HCT116 (cell line): ENCODE measurements around the gene VIT. TPM values are rescaled to one million over a fixed set of nuclear protein-coding genes. Genes with fewer than 3 reads are reported as not detected.

Experiments
- ATAC-seq: fragments of 200-7000 bp; cut with Tn5 transposase; 2 replicates; pipeline ENCODE4 v1.9.1; 2020; ENCODE audit warnings: mild to moderate bottlenecking, moderate library complexity
- BruUV-seq: library from RNA; stranded (reverse); fragments of 400-500 nt; replicated peaks from 2 replicates; lab custom pipeline; 2021; lab: Mats Ljungman, UMichigan
- CTCF ChIA-PET: fragments of 300-600 bp; sonication (Branson Sonifier 250); formaldehyde crosslinking; loops from one replicate; lab custom pipeline; 2021; ENCODE audit warnings: antibody characterized with exemption; lab: Charles Lee
- POLR2A ChIA-PET: fragments of 300-600, 350-600 bp; sonication (Branson Sonifier 250); formaldehyde crosslinking; loops from one replicate; lab custom pipeline; 2021; ENCODE audit warnings: antibody characterized with exemption; lab: Charles Lee
- RAD21 ChIA-PET, 2 experiments: fragments of 300-600 bp; sonication (Branson Sonifier 250); formaldehyde crosslinking; loops; one replicate each; lab custom pipeline; 2023; ENCODE audit warnings: low total read pairs in 2 of 2; ENCODE audit not compliant: uncharacterized antibody in 2 of 2, unreplicated experiment in 2 of 2, low non-redundant PET in 1 of 2; lab: Charles Lee
- DNase-seq: peaks from one replicate; pipeline ENCODE4 v3.0.0-alpha.2; 2010; ENCODE audit warnings: low read depth, low spot score
- H2AFZ ChIP-seq: fragments of 200-600 bp; shearing (Covaris generic), sonication (generic); 2 replicates; pipeline ENCODE4 v1.6.1; 2017; ENCODE audit warnings: low read depth, mixed run types, mixed read lengths, antibody characterized with exemption, low read length; ENCODE audit not compliant: poor library complexity, severe bottlenecking
- H3K27ac ChIP-seq: 2 replicates; pipeline ENCODE4 v1.5.1; 2012; ENCODE audit warnings: low read depth, low read length
- H3K27me3 ChIP-seq: fragments of 200-600 bp; sonication (generic); 2 replicates; pipeline ENCODE4 v1.6.1; 2016; ENCODE audit warnings: mixed run types, low read length, mixed read lengths; ENCODE audit not compliant: insufficient read depth
- H3K36me3 ChIP-seq, 2 experiments: fragments of 200-500 bp in 1 of 2; fragments of 200-600 bp in 1 of 2; sonication (Bioruptor generic) in 1 of 2; sonication (generic) in 1 of 2; 2 replicates each; pipeline versions ENCODE4 v1.5.1 to v1.6.1; 2014 to 2016; ENCODE audit warnings: low read length in 2 of 2, inconsistent platforms in 1 of 2, mixed read lengths in 1 of 2, mixed run types in 1 of 2; ENCODE audit not compliant: insufficient read depth in 2 of 2, control insufficient read depth in 1 of 2
- H3K4me1 ChIP-seq, 2 experiments: fragments of 200-600 bp in 1 of 2; sonication (generic) in 1 of 2; 2 replicates each; pipeline versions ENCODE4 v1.5.1 to v1.6.1; 2012 to 2017; ENCODE audit warnings: low read length in 2 of 2, inconsistent platforms in 1 of 2, mild to moderate bottlenecking in 1 of 2, mixed read lengths in 1 of 2, mixed run types in 1 of 2, moderate library complexity in 1 of 2; ENCODE audit not compliant: insufficient read depth in 2 of 2, control insufficient read depth in 1 of 2
- H3K4me2 ChIP-seq: fragments of 200-600 bp; sonication (generic); 2 replicates; pipeline ENCODE4 v1.6.1; 2017; ENCODE audit warnings: mixed run types, low read length, mixed read lengths
- H3K4me3 ChIP-seq, 2 experiments: fragments of 200-600 bp in 1 of 2; sonication (generic) in 1 of 2; replicated peaks in 1 of 2; 2 replicates each; pipeline ENCODE4 v1.5.1; 2011 to 2016; ENCODE audit warnings: low read length in 2 of 2, control low read depth in 1 of 2, low read depth in 1 of 2, mild to moderate bottlenecking in 1 of 2, mixed read lengths in 1 of 2, mixed run types in 1 of 2
- H3K79me2 ChIP-seq: fragments of 200-600 bp; sonication (generic); 2 replicates; pipeline ENCODE4 v1.6.1; 2017; ENCODE audit warnings: mild to moderate bottlenecking, mixed run types, low read length, moderate library complexity, mixed read lengths; ENCODE audit not compliant: insufficient read depth
- H3K9ac ChIP-seq: fragments of 200-600 bp; sonication (generic); 2 replicates; pipeline ENCODE4 v1.6.1; 2016; ENCODE audit warnings: low read length, mixed read lengths
- H3K9me2 ChIP-seq: fragments of 200-600 bp; sonication (generic), shearing (Covaris generic); 2 replicates; pipeline ENCODE4 v1.6.1; 2017; ENCODE audit warnings: mixed run types, mild to moderate bottlenecking, moderate library complexity; ENCODE audit not compliant: insufficient read depth
- H3K9me3 ChIP-seq, 2 experiments: fragments of 200-500 bp in 1 of 2; fragments of 200-600 bp in 1 of 2; sonication (Bioruptor generic) in 1 of 2; sonication (generic) in 1 of 2; 2 replicates each; pipeline ENCODE4 v1.6.1; 2014 to 2017; ENCODE audit warnings: low read length in 2 of 2, mixed read lengths in 2 of 2, inconsistent platforms in 1 of 2, low read depth in 1 of 2, mild to moderate bottlenecking in 1 of 2, mixed run types in 1 of 2, moderate library complexity in 1 of 2; ENCODE audit not compliant: control insufficient read depth in 1 of 2, insufficient read depth in 1 of 2
- H4K20me1 ChIP-seq: fragments of 200-600 bp; sonication (generic), shearing (Covaris generic); 2 replicates; pipeline ENCODE4 v1.6.1; 2017; ENCODE audit warnings: mixed run types, mild to moderate bottlenecking, moderate library complexity; ENCODE audit not compliant: insufficient read depth
- CEBPB ChIP-seq: IDR thresholded peaks from 2 replicates; pipeline ENCODE4 v1.6.1; 2012; ENCODE audit warnings: low read depth
- CTCF ChIP-seq, 3 experiments: fragments of 200-600 bp in 1 of 3; sonication (generic) in 1 of 3; IDR thresholded peaks in 2 of 3; conservative IDR thresholded peaks in 1 of 3; 2 replicates each; pipeline ENCODE4 v1.5.1; 2012 to 2017; ENCODE audit warnings: low read depth in 2 of 3, low read length in 2 of 3, antibody characterized with exemption in 1 of 3, borderline replicate concordance in 1 of 3, control low read depth in 1 of 3, mild to moderate bottlenecking in 1 of 3, mixed read lengths in 1 of 3, mixed run types in 1 of 3, moderate library complexity in 1 of 3; ENCODE audit not compliant: insufficient read depth in 1 of 3
- EGR1 ChIP-seq: IDR thresholded peaks from 2 replicates; pipeline ENCODE4 v1.6.1; 2012; ENCODE audit warnings: low read depth
- ELF1 ChIP-seq: IDR thresholded peaks from 2 replicates; pipeline ENCODE4 v1.6.1; 2012; ENCODE audit warnings: low read depth, borderline replicate concordance
- EZH2phosphoT487 ChIP-seq: fragments of 200-600 bp; IDR thresholded peaks from 2 replicates; pipeline ENCODE4 v1.6.1; 2018; ENCODE audit warnings: antibody characterized with exemption, borderline replicate concordance
- FOSL1 ChIP-seq: IDR thresholded peaks from 2 replicates; pipeline ENCODE4 v1.6.1; 2012; ENCODE audit warnings: low read depth
- JUND ChIP-seq: IDR thresholded peaks from 2 replicates; pipeline ENCODE4 v1.6.1; 2012
- MAX ChIP-seq: IDR thresholded peaks from 2 replicates; pipeline ENCODE4 v1.6.1; 2012
- POLR2A ChIP-seq: IDR thresholded peaks from 2 replicates; pipeline ENCODE4 v1.7.0; 2011; ENCODE audit warnings: borderline replicate concordance; ENCODE audit not compliant: insufficient read depth, insufficient read length; ENCODE audit errors: extremely low read depth
- POLR2AphosphoS5 ChIP-seq: IDR thresholded peaks from 2 replicates; pipeline ENCODE4 v1.6.1; 2011; ENCODE audit warnings: mild to moderate bottlenecking, low read depth, low read length, moderate library complexity
- RAD21 ChIP-seq: IDR thresholded peaks from 2 replicates; pipeline ENCODE4 v1.6.1; 2012; ENCODE audit warnings: low read depth, mild to moderate bottlenecking
- SIN3A ChIP-seq: IDR thresholded peaks from 2 replicates; pipeline ENCODE4 v1.6.1; 2012; ENCODE audit warnings: low read depth
- SP1 ChIP-seq: IDR thresholded peaks from 2 replicates; pipeline ENCODE4 v1.6.1; 2012; ENCODE audit warnings: low read depth
- SRF ChIP-seq: IDR thresholded peaks from 2 replicates; pipeline ENCODE4 v1.6.1; 2012; ENCODE audit warnings: low read depth
- ZNF274 ChIP-seq: fragments of 200-500 bp; sonication (Bioruptor generic); IDR thresholded peaks from 2 replicates; pipeline ENCODE4 v1.6.1; 2014; ENCODE audit warnings: mild to moderate bottlenecking, low read depth, low read length, inconsistent platforms
- intact Hi-C: fragments of 100-400 bp; cut with micrococcal nuclease; formaldehyde crosslinking; loops from 2 replicates; pipeline ENCODE4 v1.10.0; 2022
- total RNA-seq: library from RNA; stranded (reverse); gene quantifications from one replicate; pipeline ENCODE4 v1.2.1, GENCODE V29; 2021; ENCODE audit not compliant: unreplicated experiment
- TF ChIP-seq, protein P1 (sequence below): IDR thresholded peaks from 2 replicates; pipeline ENCODE4 v1.6.1; 2012; ENCODE audit warnings: low read depth
- TF ChIP-seq, protein P2 (sequence below): IDR thresholded peaks from 2 replicates; pipeline ENCODE4 v1.6.1; 2012
- TF ChIP-seq, protein P3 (sequence below): IDR thresholded peaks from 2 replicates; pipeline ENCODE4 v1.6.1; 2011; ENCODE audit warnings: mild to moderate bottlenecking, low read length, moderate library complexity; ENCODE audit not compliant: insufficient replicate concordance; ENCODE audit errors: extremely low read depth

VIT gene
- total RNA-seq, 1 experiment from 2014 or later = not detected

DNA sequence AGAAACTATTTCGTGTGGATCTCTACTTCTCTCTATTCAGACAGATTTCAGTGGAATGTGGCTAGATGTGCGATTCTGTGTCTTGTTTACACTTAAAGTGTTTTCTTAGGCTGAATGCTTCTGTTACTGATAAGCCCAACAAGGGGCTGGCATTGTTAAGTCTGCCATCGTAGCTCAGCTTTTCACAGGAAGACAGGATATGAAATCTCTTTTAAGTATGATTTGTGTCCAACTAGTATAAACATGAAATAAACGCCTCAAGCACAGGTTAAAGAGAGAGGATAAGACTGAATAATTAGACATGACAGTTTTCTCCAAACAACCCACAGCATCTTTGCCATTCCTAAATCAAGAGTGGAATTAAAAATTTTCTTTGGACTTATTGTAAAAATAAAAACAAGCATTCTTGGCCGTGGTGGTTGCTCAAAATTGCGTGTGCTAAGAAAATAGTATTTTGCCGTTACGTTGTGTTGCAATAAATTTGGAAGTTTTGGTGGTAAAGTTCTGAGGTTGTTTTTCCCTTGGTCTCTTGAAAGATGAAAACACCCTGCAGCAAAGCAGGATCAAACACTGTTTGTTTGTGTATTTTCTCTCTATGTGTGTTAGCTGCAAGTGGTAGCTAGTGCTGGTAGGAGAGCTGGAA is 1.0 kb downstream of the VIT start:
- CTCF ChIA-PET = no interaction called here
- no peak overlapping the region for H3K9ac ChIP-seq
- H2AFZ ChIP-seq = no peak overlapping the region
- H3K4me3 ChIP-seq = no peak overlapping the region
- no peak overlapping the region for H3K4me2 ChIP-seq
- H3K36me3 ChIP-seq = no peaks in the 10 kb centered on the region
- H3K27me3 ChIP-seq = no peaks in the 10 kb centered on the region
- TF ChIP-seq SIN3A = no peak
- TF ChIP-seq, protein P1, sequence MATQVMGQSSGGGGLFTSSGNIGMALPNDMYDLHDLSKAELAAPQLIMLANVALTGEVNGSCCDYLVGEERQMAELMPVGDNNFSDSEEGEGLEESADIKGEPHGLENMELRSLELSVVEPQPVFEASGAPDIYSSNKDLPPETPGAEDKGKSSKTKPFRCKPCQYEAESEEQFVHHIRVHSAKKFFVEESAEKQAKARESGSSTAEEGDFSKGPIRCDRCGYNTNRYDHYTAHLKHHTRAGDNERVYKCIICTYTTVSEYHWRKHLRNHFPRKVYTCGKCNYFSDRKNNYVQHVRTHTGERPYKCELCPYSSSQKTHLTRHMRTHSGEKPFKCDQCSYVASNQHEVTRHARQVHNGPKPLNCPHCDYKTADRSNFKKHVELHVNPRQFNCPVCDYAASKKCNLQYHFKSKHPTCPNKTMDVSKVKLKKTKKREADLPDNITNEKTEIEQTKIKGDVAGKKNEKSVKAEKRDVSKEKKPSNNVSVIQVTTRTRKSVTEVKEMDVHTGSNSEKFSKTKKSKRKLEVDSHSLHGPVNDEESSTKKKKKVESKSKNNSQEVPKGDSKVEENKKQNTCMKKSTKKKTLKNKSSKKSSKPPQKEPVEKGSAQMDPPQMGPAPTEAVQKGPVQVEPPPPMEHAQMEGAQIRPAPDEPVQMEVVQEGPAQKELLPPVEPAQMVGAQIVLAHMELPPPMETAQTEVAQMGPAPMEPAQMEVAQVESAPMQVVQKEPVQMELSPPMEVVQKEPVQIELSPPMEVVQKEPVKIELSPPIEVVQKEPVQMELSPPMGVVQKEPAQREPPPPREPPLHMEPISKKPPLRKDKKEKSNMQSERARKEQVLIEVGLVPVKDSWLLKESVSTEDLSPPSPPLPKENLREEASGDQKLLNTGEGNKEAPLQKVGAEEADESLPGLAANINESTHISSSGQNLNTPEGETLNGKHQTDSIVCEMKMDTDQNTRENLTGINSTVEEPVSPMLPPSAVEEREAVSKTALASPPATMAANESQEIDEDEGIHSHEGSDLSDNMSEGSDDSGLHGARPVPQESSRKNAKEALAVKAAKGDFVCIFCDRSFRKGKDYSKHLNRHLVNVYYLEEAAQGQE = no peak
- no peak for TF ChIP-seq SP1
- no peak for TF ChIP-seq CEBPB
- TF ChIP-seq POLR2A = no peak
- TF ChIP-seq JUND = no peak
- TF ChIP-seq RAD21 = no peak
- no peak for TF ChIP-seq ELF1
- TF ChIP-seq POLR2AphosphoS5 = no peak
- TF ChIP-seq ZNF274 = no peak
- no peak for TF ChIP-seq EGR1
- TF ChIP-seq SRF = no peak
- no peak for TF ChIP-seq MAX
- TF ChIP-seq FOSL1 = no peak
- TF ChIP-seq CTCF (IDR thresholded peaks at IDR 0.05 in 2 of 3, conservative IDR thresholded peaks at IDR 0.05 in 1 of 3; ENCODE audit: borderline replicate concordance in 1 of 3, insufficient read depth in 1 of 3, low read depth in 2 of 3, low read length in 2 of 3) = no peak
- TF ChIP-seq, protein P2, sequence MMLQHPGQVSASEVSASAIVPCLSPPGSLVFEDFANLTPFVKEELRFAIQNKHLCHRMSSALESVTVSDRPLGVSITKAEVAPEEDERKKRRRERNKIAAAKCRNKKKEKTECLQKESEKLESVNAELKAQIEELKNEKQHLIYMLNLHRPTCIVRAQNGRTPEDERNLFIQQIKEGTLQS = no peak
- TF ChIP-seq EZH2phosphoT487 = no peak
- TF ChIP-seq, protein P3, sequence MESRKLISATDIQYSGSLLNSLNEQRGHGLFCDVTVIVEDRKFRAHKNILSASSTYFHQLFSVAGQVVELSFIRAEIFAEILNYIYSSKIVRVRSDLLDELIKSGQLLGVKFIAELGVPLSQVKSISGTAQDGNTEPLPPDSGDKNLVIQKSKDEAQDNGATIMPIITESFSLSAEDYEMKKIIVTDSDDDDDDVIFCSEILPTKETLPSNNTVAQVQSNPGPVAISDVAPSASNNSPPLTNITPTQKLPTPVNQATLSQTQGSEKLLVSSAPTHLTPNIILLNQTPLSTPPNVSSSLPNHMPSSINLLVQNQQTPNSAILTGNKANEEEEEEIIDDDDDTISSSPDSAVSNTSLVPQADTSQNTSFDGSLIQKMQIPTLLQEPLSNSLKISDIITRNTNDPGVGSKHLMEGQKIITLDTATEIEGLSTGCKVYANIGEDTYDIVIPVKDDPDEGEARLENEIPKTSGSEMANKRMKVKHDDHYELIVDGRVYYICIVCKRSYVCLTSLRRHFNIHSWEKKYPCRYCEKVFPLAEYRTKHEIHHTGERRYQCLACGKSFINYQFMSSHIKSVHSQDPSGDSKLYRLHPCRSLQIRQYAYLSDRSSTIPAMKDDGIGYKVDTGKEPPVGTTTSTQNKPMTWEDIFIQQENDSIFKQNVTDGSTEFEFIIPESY = no peak
- TF ChIP-seq, all 23 proteins: peak for 0
- Histone ChIP-seq H4K20me1 (no peaks in the 10 kb centered on the region), H3K9me2 (no peaks in the 10 kb centered on the region), H3K9me3 (no peaks in the 10 kb centered on the region), H3K79me2 (no peaks in the 10 kb centered on the region), H3K4me1 (no peaks in the 10 kb centered on the region), H3K27ac (no peak overlapping the region)
- RAD21 ChIA-PET = no interaction called here
- intact Hi-C loops = no loop called here
- DNase-seq (no peak), ATAC-seq (no peak)
- no TSS peak for BruUV-seq
- POLR2A ChIA-PET = no interaction called here
